ENCODE results near the gene ARHGAP6.

ARHGAP6 gene

GRCh38 chrX:11337292-11338009, 328.3 kb downstream of the ARHGAP6 start:
- no peak overlapping the region for H3K27ac ChIP-seq
- TF ChIP-seq, protein P1, sequence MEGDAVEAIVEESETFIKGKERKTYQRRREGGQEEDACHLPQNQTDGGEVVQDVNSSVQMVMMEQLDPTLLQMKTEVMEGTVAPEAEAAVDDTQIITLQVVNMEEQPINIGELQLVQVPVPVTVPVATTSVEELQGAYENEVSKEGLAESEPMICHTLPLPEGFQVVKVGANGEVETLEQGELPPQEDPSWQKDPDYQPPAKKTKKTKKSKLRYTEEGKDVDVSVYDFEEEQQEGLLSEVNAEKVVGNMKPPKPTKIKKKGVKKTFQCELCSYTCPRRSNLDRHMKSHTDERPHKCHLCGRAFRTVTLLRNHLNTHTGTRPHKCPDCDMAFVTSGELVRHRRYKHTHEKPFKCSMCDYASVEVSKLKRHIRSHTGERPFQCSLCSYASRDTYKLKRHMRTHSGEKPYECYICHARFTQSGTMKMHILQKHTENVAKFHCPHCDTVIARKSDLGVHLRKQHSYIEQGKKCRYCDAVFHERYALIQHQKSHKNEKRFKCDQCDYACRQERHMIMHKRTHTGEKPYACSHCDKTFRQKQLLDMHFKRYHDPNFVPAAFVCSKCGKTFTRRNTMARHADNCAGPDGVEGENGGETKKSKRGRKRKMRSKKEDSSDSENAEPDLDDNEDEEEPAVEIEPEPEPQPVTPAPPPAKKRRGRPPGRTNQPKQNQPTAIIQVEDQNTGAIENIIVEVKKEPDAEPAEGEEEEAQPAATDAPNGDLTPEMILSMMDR (conservative IDR thresholded peaks at IDR 0.05) = no peak

DNA sequence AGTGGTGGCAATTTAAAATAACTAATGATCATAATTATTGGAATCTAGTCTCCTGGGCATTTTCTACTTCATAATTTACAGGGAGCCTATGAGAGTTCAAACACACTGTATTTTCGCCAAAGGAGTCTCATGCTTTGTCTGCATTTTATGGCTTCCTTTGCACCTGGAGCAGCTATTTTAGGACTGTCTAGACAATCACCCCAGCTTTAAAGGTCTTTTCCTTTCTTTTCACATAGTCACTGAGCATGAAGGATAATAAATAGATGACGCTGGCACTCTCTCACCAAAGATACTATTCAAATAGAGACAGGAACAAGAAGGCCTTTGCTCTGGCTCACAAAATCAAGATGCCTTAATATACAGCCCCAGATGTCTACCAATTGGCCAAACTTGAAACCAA, 329.5 kb downstream of the ARHGAP6 start:
- no peak overlapping the region for H3K27ac ChIP-seq
- TF ChIP-seq, protein P1 (conservative IDR thresholded peaks at IDR 0.05) = no peak

- TF ChIP-seq, protein P1 (conservative IDR thresholded peaks at IDR 0.05) = no peak
- H3K27ac ChIP-seq = no peak overlapping the region
These were observed 331.6 kb downstream of the ARHGAP6 start for GRCh38 chrX:11334165-11334564.

DNA sequence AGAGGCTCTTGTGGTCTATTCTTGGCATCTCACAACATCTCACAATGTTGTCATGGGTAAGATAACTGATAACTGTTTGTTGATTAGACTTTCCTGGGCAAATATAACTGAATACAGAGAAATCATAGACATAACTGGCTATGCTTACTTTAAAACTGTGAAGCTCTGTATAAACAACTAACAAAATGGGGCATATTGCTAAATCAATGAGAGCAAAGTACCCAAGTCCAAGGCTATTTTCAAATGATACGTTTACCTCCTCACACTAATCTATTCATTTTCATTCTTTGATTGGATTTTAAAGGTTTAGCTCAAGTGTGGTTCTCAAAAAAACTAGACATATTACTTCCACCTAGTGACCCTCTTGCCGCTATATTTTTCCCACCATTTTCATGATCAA, 333.9 kb downstream of the ARHGAP6 start:
- TF ChIP-seq, protein P1 (conservative IDR thresholded peaks at IDR 0.05) = no peak
- H3K27ac ChIP-seq = no peak overlapping the region

- TF ChIP-seq, protein P1 (conservative IDR thresholded peaks at IDR 0.05) = no peak
- peak overlapping the region; percentile 52; the same call in 1 of the 2 replicates for H3K27ac ChIP-seq
These were observed 336.7 kb downstream of the ARHGAP6 start for GRCh38 chrX:11329021-11329420.

DNA sequence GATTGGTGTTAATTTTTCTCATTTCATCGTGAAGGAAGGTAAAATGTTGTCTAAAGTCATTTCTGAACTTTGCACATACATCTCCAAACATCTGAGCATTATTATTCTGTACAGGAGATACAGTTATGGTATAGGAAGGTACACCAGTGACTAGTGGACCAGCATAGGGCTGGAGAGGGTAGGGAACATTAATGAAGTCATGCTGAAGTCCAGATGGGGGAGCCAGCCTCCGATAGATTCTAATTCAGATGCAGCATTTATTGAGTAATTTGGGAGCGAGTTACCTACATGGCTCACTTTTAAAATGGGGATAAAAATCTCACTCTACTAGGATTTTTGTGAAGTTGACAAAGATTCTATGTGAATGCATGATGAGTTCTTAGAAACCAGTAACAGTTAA, 337.6 kb downstream of the ARHGAP6 start:
- TF ChIP-seq, protein P1 (conservative IDR thresholded peaks at IDR 0.05) = no peak
- peak overlapping the region; percentile 52 for H3K27ac ChIP-seq

- no peak overlapping the region for H3K27ac ChIP-seq
- TF ChIP-seq, protein P1 (conservative IDR thresholded peaks at IDR 0.05) = no peak
These were observed 343.7 kb downstream of the ARHGAP6 start for GRCh38 chrX:11321986-11322385.

Measured in VCaP (cell line).